Right lobe of liver (tissue), 6 donors: ENCODE results near the gene AIFM2. TPM values are rescaled to one million over a fixed set of nuclear protein-coding genes. Genes with fewer than 3 reads are reported as not detected.

Experiments used
- ATAC-seq, 4 donors: fragments of 200-7000 bp; cut with Tn5 transposase; one replicate each; pipeline ENCODE4 v1.9.1; 2020; ENCODE audit warnings: mild to moderate bottlenecking in 4 of 4, moderate library complexity in 4 of 4
- DNase-seq, 3 donors: peaks; one replicate each; pipeline ENCODE4 v3.0.0-alpha.2; 2020
- H3K27ac ChIP-seq, 3 donors: fragments of 200-600 bp; one replicate each; pipeline ENCODE4 v1.8.0; 2022
- H3K27me3 ChIP-seq, 2 donors: fragments of 200-600 bp; one replicate each; pipeline ENCODE4 v1.8.0; 2022
- H3K36me3 ChIP-seq, 4 donors: fragments of 200-600 bp; sonication (generic) in 1 of 4; one replicate each; pipeline versions ENCODE4 v1.5.1 to v1.8.0; 2017 to 2022; ENCODE audit warnings: control low read depth in 1 of 4
- H3K4me1 ChIP-seq, 4 donors: fragments of 200-600 bp; sonication (generic) in 1 of 4; one replicate each; pipeline versions ENCODE4 v1.5.1 to v1.8.0; 2017 to 2022; ENCODE audit warnings: control low read depth in 1 of 4
- H3K4me3 ChIP-seq, 3 donors: fragments of 200-600 bp; one replicate each; pipeline ENCODE4 v1.8.0; 2022
- H3K9me3 ChIP-seq, 4 donors: fragments of 200-600 bp; sonication (generic) in 1 of 4; one replicate each; pipeline versions ENCODE4 v1.5.1 to v1.8.0; 2017 to 2022; ENCODE audit warnings: control low read depth in 1 of 4
- POLR2A ChIP-seq: fragments of 450-650 bp; IDR thresholded peaks from one replicate; pipeline ENCODE4 v1.6.1; 2017; ENCODE audit warnings: antibody characterized with exemption, mild to moderate bottlenecking
- WGBS: methylation state at CpG from one replicate; pipeline ENCODE4 v1.1.6; 2018; ENCODE audit warnings: low coverage, low lambda C conversion rate; ENCODE audit not compliant: insufficient coverage; ENCODE audit errors: missing lambda C conversion rate; 5-methylcytosine and 5-hydroxymethylcytosine counted together
- intact Hi-C, 2 donors: fragments of 100-400 bp; cut with DNase I; formaldehyde crosslinking; loops; one replicate each; pipeline versions ENCODE4 v1.11.2 to v1.14.1; 2022
- total RNA-seq, 6 experiments: library from RNA; depleted of rRNA in 2 of 6; stranded (reverse); fragments of >200 nt in 2 of 6; fragmentation: NEBNext Ultra II Directional in 3 of 6; extraction: Animal tissue kit (Norgen Biotek cat#: 25700) in 3 of 6; gene quantifications; one replicate each; pipeline versions ENCODE4 v1.1.0 to v1.2.4, GENCODE V29; 2016 to 2023
- TF ChIP-seq, protein P1 (sequence below), 4 donors: fragments of 200-600 bp in 3 of 4; fragments of 450-650 bp in 1 of 4; IDR thresholded peaks; one replicate each; pipeline versions ENCODE4 v1.5.1 to v1.8.0; 2016 to 2022; ENCODE audit warnings: antibody characterized with exemption in 4 of 4, mild to moderate bottlenecking in 2 of 4
- donor health status: DM: no; HTN: yes; CAD: no.
- donor health status: DM: no; HTN: no; CAD: no.
- donor health status: DM: no; HTN: no; CAD: no.
- donor health status: DM: no; HTN: yes; CAD: no.
- donor health status: DM: no; HTN: yes; CAD: no.

AIFM2 gene
- total RNA-seq, 6 experiments from 2014 or later, result 11.4 to 23.3 (median 18.2) TPM

DNA sequence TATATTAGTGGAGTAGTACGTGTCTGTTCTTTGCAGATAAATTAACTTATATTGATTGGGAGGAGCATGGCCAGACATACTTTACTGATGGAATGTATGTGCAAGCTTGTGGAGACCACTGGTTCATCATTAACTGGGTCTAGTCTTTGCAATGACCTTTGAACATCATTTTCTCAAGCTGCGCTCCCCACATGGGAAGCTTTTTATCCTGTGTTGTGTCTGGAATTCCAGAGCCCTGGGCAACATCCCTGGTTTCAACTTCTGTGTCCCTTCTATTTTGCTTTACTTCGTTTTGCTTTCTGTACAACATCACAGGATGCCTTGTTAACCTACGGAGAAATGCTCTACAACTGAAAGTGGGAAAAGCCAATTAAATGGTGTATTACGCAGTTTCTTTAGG, 41.7 kb downstream of the AIFM2 start:
- no peaks in the 10 kb centered on the region for H3K27me3 ChIP-seq
- no peak for TF ChIP-seq POLR2A
- TF ChIP-seq, protein P1, sequence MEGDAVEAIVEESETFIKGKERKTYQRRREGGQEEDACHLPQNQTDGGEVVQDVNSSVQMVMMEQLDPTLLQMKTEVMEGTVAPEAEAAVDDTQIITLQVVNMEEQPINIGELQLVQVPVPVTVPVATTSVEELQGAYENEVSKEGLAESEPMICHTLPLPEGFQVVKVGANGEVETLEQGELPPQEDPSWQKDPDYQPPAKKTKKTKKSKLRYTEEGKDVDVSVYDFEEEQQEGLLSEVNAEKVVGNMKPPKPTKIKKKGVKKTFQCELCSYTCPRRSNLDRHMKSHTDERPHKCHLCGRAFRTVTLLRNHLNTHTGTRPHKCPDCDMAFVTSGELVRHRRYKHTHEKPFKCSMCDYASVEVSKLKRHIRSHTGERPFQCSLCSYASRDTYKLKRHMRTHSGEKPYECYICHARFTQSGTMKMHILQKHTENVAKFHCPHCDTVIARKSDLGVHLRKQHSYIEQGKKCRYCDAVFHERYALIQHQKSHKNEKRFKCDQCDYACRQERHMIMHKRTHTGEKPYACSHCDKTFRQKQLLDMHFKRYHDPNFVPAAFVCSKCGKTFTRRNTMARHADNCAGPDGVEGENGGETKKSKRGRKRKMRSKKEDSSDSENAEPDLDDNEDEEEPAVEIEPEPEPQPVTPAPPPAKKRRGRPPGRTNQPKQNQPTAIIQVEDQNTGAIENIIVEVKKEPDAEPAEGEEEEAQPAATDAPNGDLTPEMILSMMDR (IDR thresholded peaks at IDR 0.05), result no peak
- DNase-seq, result no peak
- peak overlapping the region in 1 of 3 donors; percentile 47 for H3K27ac ChIP-seq
- intact Hi-C loops, result no loop called here
- peak; percentile 26 to 74 (median 39) for ATAC-seq
- no peaks in the 10 kb centered on the region for H3K9me3 ChIP-seq
- 52% methylated on average over 5 of the region's 5 CpGs for WGBS
- H3K4me1 ChIP-seq, result peaks cover 0 to 38% (median 16%) of the 10 kb centered on the region in 4 donors
- no peak overlapping the region for H3K4me3 ChIP-seq
- H3K36me3 ChIP-seq, result no peaks in the 10 kb centered on the region

DNA sequence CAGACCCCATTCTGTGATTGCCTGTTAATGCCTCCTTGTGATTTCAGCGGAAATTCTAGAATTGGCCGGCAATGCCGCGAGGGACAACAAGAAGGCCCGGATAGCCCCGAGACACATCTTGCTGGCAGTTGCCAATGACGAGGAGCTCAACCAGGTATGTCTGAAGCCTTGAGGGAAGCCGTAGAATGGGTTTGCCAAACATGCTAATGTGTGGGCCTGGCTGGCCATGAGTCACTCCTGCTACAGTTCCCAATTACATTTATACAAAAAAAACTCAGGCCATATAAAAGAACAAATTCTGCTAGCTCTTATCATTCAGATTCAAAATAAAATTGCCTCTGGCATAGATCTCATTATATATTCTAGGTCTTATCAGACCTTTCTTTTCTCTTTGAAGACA, 42.6 kb downstream of the AIFM2 start:
- DNase-seq (no peak), ATAC-seq (no peak)
- no peaks in the 10 kb centered on the region for H3K36me3 ChIP-seq
- H3K27me3 ChIP-seq, result no peaks in the 10 kb centered on the region
- TF ChIP-seq, protein P1 (IDR thresholded peaks at IDR 0.05), result no peak
- TF ChIP-seq POLR2A, result no peak
- peaks cover 0 to 47% (median 18%) of the 10 kb centered on the region in 4 donors for H3K4me1 ChIP-seq
- WGBS, result 79% methylated on average over 3 of the region's 8 CpGs
- intact Hi-C loops, result no loop called here
- no peak overlapping the region for H3K4me3 ChIP-seq
- no peaks in the 10 kb centered on the region for H3K9me3 ChIP-seq
- no peak overlapping the region for H3K27ac ChIP-seq

DNA sequence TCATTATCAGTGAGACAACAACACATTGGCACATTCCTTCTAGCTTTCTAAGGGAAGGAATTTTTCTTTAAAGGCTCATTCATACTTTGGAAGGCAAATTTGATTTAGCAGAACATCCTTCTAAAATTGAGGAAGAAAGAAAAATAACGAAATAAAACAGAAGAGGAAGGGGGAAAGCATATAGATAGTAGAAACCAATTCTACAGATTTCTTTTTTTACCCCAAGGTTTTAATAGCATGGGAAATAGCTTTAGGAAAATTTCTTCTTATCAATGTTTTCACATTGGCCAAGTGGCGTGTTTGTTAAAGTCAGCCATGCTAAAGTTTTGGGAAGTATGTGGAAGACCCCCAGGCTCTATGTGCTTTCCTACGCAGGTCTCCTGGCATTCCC, 44.3 kb downstream of the AIFM2 start:
- Histone ChIP-seq H3K4me1 (peaks cover 0 to 48% (median 18%) of the 10 kb centered on the region in 4 donors), H3K27ac (no peak overlapping the region), H3K4me3 (no peak overlapping the region), H3K9me3 (no peaks in the 10 kb centered on the region), H3K36me3 (no peaks in the 10 kb centered on the region), H3K27me3 (no peaks in the 10 kb centered on the region)
- intact Hi-C loops, result no loop called here
- DNase-seq (no peak), ATAC-seq (no peak)
- TF ChIP-seq POLR2A, result no peak
- TF ChIP-seq, protein P1 (IDR thresholded peaks at IDR 0.05), result no peak
- WGBS, result 78% methylated on average over 3 of the region's 3 CpGs

DNA sequence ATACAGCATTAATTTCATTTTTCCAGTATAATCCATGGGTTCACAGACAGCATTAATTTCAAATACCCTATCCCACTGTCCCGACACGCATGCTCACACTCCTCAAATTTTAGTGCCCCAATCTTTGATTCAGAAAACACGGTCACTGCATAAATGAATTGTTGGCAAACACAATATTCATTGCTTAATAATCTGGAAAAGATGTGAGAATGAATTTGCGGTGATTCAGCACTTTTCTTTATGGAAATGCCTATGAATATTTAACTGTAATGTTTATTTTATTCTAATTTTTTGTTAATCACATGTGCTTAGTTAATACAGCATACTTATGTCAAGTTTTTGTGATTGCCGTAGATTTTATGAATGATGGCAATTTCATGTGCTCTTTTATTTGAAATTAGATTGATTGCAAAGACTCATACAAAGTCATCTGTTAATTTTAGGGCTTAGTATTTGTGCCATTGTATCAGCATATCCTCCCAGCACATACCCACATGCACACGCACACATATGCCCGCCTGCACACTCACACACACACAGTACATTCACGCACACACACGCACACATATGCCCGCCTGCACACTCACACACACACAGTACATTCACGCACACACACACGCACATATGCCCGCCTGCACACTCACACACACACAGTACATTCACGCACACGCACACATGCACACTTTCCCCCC, 44.9 kb downstream of the AIFM2 start:
- Histone ChIP-seq H3K4me1 (peaks cover 0 to 48% (median 18%) of the 10 kb centered on the region in 4 donors), H3K27me3 (no peaks in the 10 kb centered on the region), H3K27ac (no peak overlapping the region), H3K36me3 (no peaks in the 10 kb centered on the region), H3K4me3 (no peak overlapping the region), H3K9me3 (no peaks in the 10 kb centered on the region)
- DNase-seq (no peak), ATAC-seq (no peak)
- TF ChIP-seq POLR2A, result no peak
- TF ChIP-seq, protein P1 (IDR thresholded peaks at IDR 0.05), result no peak
- intact Hi-C loops, result no loop called here
- WGBS, result 86% methylated on average over 15 of the region's 15 CpGs
